Measurements from ENCODE around the gene TMEM164.
"Not testable (repeated sequence)": the region's sequence is repeated elsewhere in the genome, so short reads cannot be mapped to it uniquely, and the experiment has no call there.

Gene TMEM164

DNA sequence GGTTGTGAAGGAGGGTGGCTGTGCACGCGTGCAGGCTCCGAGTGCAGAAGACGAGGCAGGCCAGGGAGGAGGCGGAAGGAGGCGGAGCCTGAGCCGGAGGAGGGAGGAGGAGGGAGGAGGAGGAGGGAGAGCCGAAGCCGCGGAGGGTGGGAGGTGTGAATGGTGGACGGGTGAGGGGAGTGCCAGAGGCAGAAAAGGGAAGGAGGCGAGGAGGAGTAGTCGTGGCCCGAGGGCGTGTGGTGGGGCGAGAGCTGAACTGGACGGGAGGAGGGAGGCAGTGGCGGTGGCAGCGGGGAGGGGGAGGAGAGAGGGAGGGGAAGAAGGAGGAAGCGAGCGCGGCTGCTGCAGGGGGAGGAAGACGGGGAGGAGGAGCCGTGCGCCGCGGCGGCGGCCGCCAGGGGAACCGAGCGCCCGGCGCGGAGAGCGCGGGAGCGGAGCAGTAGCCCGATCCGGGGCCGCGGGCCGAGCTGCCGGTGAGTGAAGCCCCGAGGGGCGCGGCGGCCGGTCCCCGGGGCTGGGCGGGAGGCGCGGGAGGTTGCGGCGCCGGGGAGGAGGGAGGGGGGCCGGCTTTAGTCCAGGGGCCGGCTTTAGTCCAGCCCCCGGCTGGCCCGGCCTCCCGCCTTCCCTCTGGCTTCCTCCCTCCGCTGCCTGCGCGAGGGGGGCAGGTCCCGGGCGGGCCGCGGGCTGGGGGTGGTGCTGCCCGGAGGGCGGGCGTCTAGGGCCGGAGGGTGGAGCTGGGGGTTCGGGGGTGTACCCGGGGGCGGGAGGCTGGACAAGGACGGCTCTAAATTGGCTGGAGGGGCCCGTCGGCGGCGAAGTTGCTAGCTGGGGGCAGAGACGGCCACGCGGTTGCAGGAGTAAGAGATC, at the start of gene TMEM164:
TSS of gene TMEM164 (plus strand) at position 815 of the 867 bp plus-strand sequence. CDS start 661 bp downstream, outside the sequence.
- DNase-seq, result peak; percentile 87

DNA sequence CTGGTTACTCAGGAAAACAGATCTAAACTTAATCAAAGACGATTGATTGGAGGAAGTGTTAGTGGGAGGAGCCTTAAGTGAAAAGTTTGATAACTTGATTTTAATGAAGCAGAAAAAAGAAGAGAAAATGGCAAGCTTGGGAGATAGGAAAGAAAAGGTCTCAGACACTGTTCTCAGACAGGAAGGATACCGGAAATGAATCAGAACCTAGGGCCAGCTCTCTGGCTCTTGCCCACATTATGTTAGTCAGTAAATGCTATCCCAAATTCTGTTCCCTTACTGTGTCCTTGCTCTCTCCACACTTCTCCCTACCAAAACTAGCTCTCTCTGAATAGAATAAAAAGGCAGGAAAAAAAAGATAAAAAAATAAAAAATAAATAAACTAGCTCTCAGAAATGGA, 48.6 kb upstream of the TMEM164 start:
- no peak for DNase-seq

DNA sequence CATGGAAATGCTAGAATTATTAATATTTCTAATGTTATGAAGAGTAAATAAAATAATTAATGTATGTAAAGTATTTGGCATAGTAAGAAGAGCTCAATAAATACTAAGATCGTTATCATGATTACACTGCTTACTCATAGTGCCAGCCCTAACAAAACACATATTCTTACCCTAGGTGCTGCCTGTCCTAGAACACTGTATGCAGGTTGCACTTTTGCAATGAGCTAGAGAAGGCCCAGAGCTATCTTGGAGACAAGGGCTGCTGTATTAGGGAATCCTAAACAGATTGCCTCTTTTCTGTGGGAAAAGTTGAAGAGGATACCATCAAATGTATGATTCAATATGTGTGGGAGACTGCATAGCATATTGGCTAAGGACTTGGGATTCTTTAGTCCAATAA, 48.0 kb upstream of the TMEM164 start:
- no peak for DNase-seq

DNA sequence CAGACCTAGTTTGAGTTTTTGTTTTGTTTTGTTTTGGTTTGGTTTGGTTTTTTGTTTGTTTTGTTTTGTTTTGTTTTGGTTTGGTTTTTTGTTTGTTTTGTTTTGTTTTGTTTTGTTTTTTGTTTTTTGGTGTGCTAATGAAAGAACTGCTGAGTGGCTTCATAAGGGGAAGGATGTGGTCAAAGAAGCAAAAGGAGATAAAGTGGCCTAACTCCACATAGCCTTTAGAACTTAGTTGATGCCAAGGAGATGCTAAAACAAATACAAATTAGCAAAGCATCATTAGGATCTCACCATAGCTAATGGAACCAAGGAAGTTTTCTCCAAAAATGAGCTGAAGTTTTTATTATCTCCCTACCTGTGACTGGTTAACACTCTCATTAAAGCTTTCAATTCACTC, 44.6 kb upstream of the TMEM164 start:
- DNase-seq, result no peak

DNA sequence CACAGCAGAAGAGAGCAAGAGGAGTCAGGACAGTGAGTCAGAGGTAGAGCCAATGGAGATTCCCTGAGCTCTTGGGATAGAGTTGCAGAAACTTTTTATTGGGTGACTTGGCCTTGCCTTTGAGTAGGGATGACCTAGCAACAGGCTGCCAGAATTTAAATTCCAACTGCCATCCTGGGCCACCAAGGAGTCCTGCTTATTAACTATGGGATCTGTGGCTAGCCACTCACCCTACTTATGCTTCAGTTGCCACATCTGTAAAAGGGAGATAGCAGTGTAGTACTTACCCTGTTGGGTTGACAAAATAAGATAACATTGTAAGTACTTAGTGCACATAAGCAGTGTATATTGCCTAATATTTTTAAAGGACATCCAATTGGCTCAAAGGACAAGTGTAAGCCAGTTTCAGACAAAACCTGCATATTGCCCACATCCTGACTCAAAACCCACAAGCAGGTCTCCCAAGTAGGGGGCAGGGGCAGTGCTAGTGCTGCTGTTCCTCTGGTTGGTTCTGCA, 43.5 kb upstream of the TMEM164 start:
- DNase-seq, result no peak

DNA sequence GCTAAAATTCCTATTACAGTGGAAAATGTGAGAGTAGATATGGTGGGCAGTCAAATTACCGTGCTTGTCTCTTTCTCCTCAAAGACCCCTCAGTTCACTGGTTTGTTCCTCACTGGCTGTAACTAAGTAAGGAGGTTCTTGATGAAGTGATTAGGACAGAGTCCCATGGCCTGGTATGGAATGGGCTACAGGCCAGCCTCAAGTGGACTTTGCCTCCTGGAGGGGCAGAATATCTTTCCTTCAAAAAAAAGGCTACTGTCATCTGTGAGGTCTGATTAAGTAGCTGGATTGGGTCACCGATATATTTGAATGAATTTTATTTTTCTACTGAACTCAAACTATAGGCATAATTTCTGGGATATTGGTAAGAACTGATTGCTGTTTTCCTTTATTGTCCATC, 38.5 kb upstream of the TMEM164 start:
- no peak for DNase-seq

DNA sequence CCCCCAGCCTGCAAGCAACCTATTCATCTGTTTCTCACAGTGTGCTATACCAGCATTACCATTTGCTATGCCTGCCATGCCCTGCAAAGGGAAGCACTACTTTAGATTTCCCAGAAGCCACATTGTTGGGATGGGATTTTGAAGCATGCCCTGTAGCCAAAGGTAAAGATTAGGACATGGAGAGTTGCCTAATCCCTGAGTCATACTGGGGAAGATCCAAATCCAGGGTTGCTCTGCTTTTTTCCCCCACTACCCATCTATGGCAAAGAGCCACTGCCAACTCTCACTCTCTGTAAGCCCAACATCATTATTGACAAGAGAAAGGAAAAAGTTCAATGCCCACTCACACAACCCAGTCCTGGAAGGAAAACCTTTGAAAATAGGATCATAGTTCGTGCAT, 36.7 kb upstream of the TMEM164 start:
- DNase-seq, result no peak

DNA sequence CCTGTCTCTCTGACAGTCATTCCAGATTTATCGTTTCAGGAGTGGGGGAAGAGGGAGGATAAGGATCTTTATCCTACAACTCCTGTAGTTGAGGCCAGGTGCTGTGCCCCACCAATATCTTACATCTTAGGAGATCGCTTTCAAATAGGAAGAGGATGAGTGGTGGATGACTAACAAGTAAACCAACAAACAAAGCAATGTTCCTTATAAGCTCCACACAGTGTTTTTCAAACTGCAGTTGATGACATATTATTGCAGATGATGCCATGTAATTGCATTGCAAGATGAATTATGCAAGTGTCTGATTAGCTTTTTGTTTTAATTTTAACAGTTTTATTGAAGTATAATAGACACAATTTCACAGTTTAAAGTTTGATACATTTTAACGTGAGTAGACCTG, 35.8 kb upstream of the TMEM164 start:
- no peak for DNase-seq

DNA sequence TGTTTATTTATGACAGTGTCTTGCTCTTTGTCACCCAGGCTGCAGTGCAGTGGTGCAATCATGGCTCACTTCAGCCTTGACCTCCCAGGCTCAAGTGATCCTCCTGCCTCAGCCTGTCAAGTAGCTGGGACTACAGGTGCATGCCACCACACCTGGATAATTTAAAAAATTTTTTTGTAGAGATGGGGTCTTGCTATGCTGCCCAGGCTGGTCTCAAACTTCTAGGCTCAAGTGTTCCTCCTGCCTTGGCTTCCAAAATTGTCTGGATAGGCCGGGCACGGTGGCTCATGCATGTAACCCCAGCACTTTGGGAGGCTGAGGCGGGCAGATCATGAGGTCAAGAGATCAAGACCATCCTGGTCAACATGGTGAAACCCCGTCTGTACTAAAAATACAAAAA, 32.1 kb upstream of the TMEM164 start:
- not testable (repeated sequence) for DNase-seq

DNA sequence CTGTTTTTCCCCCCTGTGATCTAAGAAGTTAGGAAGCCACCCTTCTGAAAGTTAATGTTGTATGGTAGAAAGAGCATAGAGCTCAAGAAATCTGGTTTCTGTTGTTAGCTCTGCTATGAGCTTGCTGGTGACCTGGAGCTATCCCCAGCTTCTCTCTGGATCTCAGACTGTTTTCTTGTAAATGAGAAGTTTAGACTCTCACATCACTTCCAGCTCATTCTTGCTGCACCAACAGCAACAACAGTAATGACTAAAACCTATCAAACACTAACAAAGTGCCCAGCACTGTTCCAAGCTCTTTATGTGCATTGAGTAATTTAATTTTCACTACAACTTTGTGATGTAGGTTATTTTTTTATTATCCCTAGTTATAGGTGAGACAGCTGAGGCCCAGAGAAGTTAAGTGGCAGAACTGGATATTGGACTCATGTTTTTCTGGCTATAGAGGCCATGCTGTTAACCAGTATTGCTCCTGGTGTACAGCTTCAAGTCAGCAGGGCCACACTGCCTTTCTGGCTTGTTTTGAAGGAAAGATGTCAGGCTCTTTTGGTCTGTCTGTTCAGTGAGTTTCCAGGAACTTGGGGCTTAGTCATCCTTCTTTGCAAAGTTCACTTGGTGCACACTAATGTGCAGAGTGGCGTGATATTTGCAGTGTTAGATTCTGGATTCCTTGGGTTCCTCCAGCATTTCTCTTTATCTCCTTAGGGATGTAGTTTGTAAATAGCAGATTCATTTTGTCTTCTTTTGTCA, 27.8 kb upstream of the TMEM164 start:
- DNase-seq, result no peak

DNA sequence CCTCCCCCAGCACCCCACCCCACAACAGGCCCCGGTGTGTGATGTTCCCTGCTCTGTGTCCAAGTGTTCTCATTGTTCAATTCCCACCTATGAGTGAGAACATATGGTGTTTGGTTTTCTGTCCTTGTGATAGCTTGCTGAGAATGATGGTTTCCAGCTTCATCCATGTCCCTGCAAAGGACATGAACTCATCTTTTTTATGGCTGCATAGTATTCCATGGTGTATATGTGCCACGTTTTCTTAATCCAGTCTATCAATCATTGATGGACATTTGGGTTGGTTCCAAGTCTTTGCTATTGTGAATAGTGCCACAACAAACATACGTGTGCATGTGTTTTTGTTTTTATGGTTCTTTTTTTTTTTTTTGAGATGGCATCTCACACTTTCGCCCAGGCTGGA, 17.7 kb upstream of the TMEM164 start:
- DNase-seq, result not testable (repeated sequence)

DNA sequence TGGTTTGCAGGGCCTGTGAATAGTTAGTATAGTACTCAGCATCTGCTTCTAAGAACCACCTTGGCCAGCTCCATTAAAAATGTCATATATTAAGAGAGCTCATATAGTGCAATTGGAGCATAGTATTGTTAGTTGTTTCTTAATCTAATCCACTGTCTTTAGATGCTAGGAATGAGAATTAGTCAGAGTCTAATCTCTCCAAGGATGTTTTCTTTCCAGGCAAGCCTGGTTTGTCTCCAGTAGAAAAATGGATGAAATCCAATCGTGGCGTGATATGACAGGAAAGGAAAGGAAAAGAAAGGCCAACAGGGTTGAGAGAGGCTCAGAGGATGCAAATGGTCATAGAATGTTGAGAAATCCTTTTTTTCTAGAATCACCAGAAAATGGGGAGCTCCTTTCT, 15.0 kb upstream of the TMEM164 start:
- DNase-seq, result no peak

DNA sequence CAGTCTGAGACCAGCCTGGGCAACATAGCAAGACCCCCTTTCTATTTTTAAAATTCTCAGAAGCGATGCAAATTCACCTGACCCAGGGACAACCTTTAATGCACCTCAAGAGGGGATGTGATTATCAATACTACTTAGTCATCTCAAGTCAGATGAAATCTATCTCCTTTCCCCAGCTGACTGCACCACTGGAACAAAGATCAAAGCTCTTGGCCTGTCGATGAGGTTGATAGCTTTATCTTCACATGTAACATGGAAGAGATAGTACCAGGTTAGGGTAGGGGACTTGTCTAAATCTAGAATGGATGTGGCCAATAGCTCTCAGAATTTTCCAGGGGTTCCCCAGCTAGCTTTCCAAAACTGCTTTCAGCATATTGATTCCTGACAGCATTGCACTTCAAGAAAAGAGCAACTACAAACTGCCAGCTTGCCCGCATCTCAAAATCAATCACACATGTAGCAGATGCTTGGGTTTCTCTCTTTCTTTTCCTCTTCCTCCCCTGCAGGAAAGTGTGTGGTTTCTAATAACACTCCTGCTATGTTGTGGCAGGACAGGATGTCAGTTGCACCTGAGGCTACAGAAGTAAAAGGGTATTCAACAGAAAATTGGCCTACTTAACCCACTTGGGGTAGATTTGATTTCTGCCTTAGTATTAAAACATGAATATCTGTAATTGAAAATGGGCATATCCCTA, 12.2 kb upstream of the TMEM164 start:
- no peak for DNase-seq

DNA sequence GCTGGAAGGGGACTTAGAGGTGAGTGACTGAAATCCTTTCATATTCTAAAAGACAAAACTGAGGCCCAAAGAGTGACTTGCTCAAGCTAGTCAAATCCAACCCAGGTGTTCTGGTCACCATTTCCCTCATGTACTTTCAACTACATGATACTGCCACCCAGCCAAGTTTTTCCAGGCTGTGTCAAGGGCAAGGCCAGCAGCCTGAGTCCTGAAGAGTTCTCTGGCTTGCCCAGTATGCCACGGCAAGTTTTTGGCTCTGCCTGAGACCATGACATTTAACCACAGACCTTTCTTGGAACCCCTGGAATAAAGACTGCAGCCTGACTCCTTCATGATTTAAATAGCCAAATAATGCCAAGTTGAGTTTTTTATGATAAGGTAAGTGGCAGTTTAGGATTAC, 10.7 kb upstream of the TMEM164 start:
- no peak for DNase-seq

DNA sequence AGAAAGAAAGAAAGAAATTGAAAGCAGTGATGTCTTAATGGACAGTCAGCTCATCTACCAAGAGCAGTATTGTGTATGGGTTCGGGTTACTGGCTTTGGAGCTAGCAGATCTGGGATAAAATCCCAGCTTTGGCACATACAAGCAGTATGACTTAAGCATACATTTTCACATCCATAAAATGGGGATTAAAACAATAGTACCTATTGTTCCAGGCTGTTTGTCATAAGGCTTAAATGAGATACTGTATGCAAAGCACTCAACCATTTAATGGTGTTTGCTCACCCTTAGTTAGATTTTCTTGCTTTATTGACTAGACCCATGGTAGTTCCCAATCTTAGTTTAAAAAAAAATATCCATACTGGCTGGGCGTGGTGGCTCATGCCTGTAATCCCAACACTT, 7.8 kb upstream of the TMEM164 start:
- DNase-seq, result no peak

DNA sequence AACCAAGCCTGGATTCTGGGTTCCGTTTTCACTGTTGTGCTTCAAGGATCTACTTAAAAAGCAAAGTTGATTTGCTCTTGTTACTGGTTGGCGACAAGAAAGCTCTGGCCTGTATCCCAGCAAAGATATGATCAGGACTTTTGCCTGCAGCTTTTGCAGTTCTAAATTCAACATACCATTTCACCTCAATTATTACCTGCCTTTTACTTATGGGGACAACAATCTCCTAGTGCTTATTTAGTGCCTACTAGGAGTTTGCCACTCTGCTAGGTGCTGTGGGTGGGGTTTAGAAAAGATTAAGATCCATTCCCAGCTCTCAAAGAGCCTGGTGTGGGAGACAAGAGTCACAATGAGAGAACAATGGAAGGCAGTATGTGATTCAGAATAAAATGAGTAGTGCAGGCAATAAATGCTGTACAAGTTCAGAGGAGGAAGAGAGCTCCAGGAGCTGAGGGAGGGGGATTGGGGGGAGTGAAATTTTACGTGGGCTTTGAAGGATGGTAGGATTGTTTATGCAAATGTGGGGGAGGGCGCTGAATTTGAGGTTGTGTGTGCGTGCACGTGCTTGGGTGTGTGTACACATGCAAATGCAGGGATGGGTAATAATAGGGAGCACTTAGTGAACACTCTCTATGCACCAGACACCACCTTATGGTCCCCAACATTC, 5.0 kb upstream of the TMEM164 start:
- no peak for DNase-seq

DNA sequence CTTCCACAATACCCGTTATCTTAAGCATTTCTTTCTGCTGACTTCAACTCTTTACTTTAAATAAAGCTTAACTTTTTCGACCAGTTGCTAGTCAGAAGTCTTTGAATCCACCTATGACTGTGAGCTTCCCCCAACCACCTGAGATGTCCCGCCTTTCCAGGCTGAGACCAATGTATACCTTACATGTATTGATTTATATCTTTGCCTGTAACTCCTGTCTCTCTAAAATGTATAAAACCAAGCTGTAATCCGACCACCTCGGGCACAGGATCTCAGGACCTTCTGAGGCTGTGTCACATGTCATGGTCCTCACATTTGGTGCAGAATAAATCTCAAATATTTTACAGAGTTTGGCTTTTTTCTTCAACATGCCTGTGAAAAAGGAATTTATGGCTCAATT, 2.9 kb upstream of the TMEM164 start:
- no peak for DNase-seq

DNA sequence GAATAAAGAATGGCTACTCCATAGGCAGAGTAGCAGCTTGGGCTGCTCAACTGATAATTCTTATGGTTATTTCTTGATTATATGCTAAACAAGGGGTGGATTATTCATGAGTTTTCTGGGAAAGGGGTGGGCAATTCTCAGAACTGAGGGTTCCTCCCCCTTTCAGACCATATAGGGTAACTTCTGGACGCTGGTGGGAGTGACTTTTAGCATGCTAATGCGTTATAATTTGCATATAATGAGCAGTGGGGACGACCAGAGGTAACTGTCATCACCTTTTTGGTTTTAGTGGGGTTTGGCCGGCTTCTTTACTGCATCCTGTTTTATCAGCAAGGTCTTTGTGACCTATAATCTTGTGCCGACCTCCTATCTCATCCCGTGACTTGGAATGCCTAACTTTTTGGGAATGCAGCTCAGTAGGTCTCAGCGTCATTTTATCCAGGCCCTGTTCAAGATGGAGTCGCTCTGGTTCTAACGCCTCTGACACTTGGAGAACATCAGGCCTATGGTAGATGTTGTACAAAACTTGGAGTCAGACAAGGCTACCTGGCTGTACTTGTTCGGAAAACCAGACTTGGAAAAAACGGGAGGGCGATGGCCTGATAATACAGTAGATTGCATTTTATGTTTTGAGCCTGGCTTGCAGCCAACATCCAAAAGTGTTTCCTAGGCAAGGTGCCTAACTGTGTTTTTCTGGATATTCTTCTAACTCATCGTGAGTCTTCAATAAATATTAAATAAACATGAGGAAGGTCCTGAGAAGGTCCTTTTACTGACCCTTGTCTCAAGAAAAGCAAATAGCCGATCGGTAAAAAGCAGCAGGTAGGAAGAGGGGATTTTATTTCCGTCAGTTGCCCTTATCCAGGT, 1.8 kb upstream of the TMEM164 start:
- no peak for DNase-seq

DNA sequence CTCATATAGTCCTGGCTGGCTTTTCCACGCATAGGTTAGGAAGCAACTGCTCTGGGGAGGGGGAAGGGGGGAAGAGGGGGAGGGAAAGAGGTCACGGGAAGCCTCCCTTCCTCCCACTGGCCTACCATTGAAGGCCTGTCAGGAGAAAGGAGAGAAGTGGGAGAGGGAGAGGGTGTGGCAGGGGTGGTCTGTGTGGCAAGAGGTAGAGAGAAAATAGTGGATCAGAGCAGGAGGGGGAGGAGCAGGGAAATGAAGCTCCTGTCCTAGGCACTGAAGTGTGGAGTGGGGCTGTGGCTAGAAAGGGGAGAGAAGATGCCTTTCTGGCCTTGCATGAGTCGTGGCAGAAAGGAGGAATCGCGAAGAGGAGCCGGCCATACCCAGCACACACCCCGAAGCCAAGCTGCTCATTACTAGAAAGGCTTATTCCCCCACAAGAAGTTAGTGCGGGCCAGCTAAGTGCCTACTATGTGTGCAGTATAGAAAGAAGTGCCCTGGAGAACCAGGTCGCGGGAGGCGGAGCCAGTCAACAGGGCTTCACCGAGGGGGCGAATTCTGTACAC, 1.1 kb upstream of the TMEM164 start:
- no peak for DNase-seq

DNA sequence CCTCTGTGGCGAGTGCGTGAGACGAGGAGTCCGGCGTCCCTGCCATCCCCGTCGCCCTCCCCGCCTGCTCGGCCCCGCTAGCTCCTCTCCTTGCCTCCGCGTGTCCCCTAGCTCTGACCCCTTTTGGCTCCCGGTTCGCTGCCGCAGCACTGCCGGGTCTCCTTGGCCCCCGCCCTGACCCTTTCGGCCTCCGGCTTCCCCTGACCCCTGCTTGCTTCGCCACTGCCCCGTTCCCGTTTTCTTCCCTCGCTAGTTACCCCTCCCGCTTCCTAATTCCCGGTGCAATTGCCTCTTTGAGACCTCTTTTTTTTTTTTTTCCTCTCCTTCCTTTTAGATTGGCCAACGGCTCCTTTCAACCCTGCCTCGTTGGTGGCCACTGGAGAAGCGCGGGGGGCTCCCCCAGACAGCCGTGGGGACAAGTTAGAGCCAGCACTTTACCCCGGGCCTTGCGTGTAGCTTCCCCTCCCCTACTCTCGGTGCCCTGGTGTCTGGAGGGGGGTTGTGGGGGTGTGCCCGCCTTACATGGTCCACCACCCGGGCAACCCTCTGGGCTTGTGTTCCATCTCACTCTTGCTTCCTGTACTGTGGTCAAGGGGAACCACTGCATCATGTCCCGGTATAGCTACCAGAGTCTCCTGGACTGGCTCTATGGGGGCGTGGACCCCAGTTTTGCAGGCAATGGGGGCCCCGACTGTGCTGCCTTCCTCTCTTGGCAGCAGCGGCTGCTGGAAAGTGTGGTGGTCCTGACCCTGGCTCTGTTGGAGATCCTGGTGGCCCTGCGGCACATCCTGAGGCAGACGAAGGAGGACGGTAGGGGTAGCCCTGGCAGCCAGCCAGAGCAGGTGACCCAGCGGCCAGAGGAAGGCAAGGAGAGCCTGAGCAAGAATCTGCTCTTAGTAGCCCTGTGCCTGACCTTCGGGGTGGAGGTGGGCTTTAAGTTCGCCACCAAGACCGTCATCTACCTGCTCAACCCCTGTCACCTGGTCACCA, 548 bp downstream of the TMEM164 start:
- no peak for DNase-seq
